HCT116 (cell line): ENCODE results near the gene COL5A1. TPM values are rescaled to one million over a fixed set of nuclear protein-coding genes. Genes with fewer than 3 reads are reported as not detected.

Experiments
- ATAC-seq: fragments of 200-7000 bp; cut with Tn5 transposase; 2 replicates; pipeline ENCODE4 v1.9.1; 2020; ENCODE audit warnings: mild to moderate bottlenecking, moderate library complexity
- BruUV-seq: library from RNA; stranded (reverse); fragments of 400-500 nt; replicated peaks from 2 replicates; lab custom pipeline; 2021; lab: Mats Ljungman, UMichigan
- CTCF ChIA-PET: fragments of 300-600 bp; sonication (Branson Sonifier 250); formaldehyde crosslinking; loops from one replicate; lab custom pipeline; 2021; ENCODE audit warnings: antibody characterized with exemption; lab: Charles Lee
- POLR2A ChIA-PET: fragments of 300-600, 350-600 bp; sonication (Branson Sonifier 250); formaldehyde crosslinking; loops from one replicate; lab custom pipeline; 2021; ENCODE audit warnings: antibody characterized with exemption; lab: Charles Lee
- RAD21 ChIA-PET, 2 experiments: fragments of 300-600 bp; sonication (Branson Sonifier 250); formaldehyde crosslinking; loops; one replicate each; lab custom pipeline; 2023; ENCODE audit warnings: low total read pairs in 2 of 2; ENCODE audit not compliant: uncharacterized antibody in 2 of 2, unreplicated experiment in 2 of 2, low non-redundant PET in 1 of 2; lab: Charles Lee
- DNase-seq: peaks from one replicate; pipeline ENCODE4 v3.0.0-alpha.2; 2010; ENCODE audit warnings: low read depth, low spot score
- H2AFZ ChIP-seq: fragments of 200-600 bp; shearing (Covaris generic), sonication (generic); 2 replicates; pipeline ENCODE4 v1.6.1; 2017; ENCODE audit warnings: low read depth, mixed run types, mixed read lengths, antibody characterized with exemption, low read length; ENCODE audit not compliant: poor library complexity, severe bottlenecking
- H3K27ac ChIP-seq: 2 replicates; pipeline ENCODE4 v1.5.1; 2012; ENCODE audit warnings: low read depth, low read length
- H3K27me3 ChIP-seq: fragments of 200-600 bp; sonication (generic); 2 replicates; pipeline ENCODE4 v1.6.1; 2016; ENCODE audit warnings: mixed run types, low read length, mixed read lengths; ENCODE audit not compliant: insufficient read depth
- H3K36me3 ChIP-seq, 2 experiments: fragments of 200-500 bp in 1 of 2; fragments of 200-600 bp in 1 of 2; sonication (Bioruptor generic) in 1 of 2; sonication (generic) in 1 of 2; 2 replicates each; pipeline versions ENCODE4 v1.5.1 to v1.6.1; 2014 to 2016; ENCODE audit warnings: low read length in 2 of 2, inconsistent platforms in 1 of 2, mixed read lengths in 1 of 2, mixed run types in 1 of 2; ENCODE audit not compliant: insufficient read depth in 2 of 2, control insufficient read depth in 1 of 2
- H3K4me1 ChIP-seq, 2 experiments: fragments of 200-600 bp in 1 of 2; sonication (generic) in 1 of 2; 2 replicates each; pipeline versions ENCODE4 v1.5.1 to v1.6.1; 2012 to 2017; ENCODE audit warnings: low read length in 2 of 2, inconsistent platforms in 1 of 2, mild to moderate bottlenecking in 1 of 2, mixed read lengths in 1 of 2, mixed run types in 1 of 2, moderate library complexity in 1 of 2; ENCODE audit not compliant: insufficient read depth in 2 of 2, control insufficient read depth in 1 of 2
- H3K4me2 ChIP-seq: fragments of 200-600 bp; sonication (generic); 2 replicates; pipeline ENCODE4 v1.6.1; 2017; ENCODE audit warnings: mixed run types, low read length, mixed read lengths
- H3K4me3 ChIP-seq, 2 experiments: fragments of 200-600 bp in 1 of 2; sonication (generic) in 1 of 2; replicated peaks in 1 of 2; 2 replicates each; pipeline ENCODE4 v1.5.1; 2011 to 2016; ENCODE audit warnings: low read length in 2 of 2, control low read depth in 1 of 2, low read depth in 1 of 2, mild to moderate bottlenecking in 1 of 2, mixed read lengths in 1 of 2, mixed run types in 1 of 2
- H3K79me2 ChIP-seq: fragments of 200-600 bp; sonication (generic); 2 replicates; pipeline ENCODE4 v1.6.1; 2017; ENCODE audit warnings: mild to moderate bottlenecking, mixed run types, low read length, moderate library complexity, mixed read lengths; ENCODE audit not compliant: insufficient read depth
- H3K9ac ChIP-seq: fragments of 200-600 bp; sonication (generic); 2 replicates; pipeline ENCODE4 v1.6.1; 2016; ENCODE audit warnings: low read length, mixed read lengths
- H3K9me2 ChIP-seq: fragments of 200-600 bp; sonication (generic), shearing (Covaris generic); 2 replicates; pipeline ENCODE4 v1.6.1; 2017; ENCODE audit warnings: mixed run types, mild to moderate bottlenecking, moderate library complexity; ENCODE audit not compliant: insufficient read depth
- H3K9me3 ChIP-seq, 2 experiments: fragments of 200-500 bp in 1 of 2; fragments of 200-600 bp in 1 of 2; sonication (Bioruptor generic) in 1 of 2; sonication (generic) in 1 of 2; 2 replicates each; pipeline ENCODE4 v1.6.1; 2014 to 2017; ENCODE audit warnings: low read length in 2 of 2, mixed read lengths in 2 of 2, inconsistent platforms in 1 of 2, low read depth in 1 of 2, mild to moderate bottlenecking in 1 of 2, mixed run types in 1 of 2, moderate library complexity in 1 of 2; ENCODE audit not compliant: control insufficient read depth in 1 of 2, insufficient read depth in 1 of 2
- H4K20me1 ChIP-seq: fragments of 200-600 bp; sonication (generic), shearing (Covaris generic); 2 replicates; pipeline ENCODE4 v1.6.1; 2017; ENCODE audit warnings: mixed run types, mild to moderate bottlenecking, moderate library complexity; ENCODE audit not compliant: insufficient read depth
- ATF3 ChIP-seq: IDR thresholded peaks from 2 replicates; pipeline ENCODE4 v1.6.1; 2012
- CBX3 ChIP-seq: IDR thresholded peaks from 2 replicates; pipeline ENCODE4 v1.6.1; 2012; ENCODE audit warnings: low read depth
- CEBPB ChIP-seq: IDR thresholded peaks from 2 replicates; pipeline ENCODE4 v1.6.1; 2012; ENCODE audit warnings: low read depth
- EGR1 ChIP-seq: IDR thresholded peaks from 2 replicates; pipeline ENCODE4 v1.6.1; 2012; ENCODE audit warnings: low read depth
- EZH2phosphoT487 ChIP-seq: fragments of 200-600 bp; IDR thresholded peaks from 2 replicates; pipeline ENCODE4 v1.6.1; 2018; ENCODE audit warnings: antibody characterized with exemption, borderline replicate concordance
- FOSL1 ChIP-seq: IDR thresholded peaks from 2 replicates; pipeline ENCODE4 v1.6.1; 2012; ENCODE audit warnings: low read depth
- JUND ChIP-seq: IDR thresholded peaks from 2 replicates; pipeline ENCODE4 v1.6.1; 2012
- POLR2A ChIP-seq: IDR thresholded peaks from 2 replicates; pipeline ENCODE4 v1.7.0; 2011; ENCODE audit warnings: borderline replicate concordance; ENCODE audit not compliant: insufficient read depth, insufficient read length; ENCODE audit errors: extremely low read depth
- POLR2AphosphoS5 ChIP-seq: IDR thresholded peaks from 2 replicates; pipeline ENCODE4 v1.6.1; 2011; ENCODE audit warnings: mild to moderate bottlenecking, low read depth, low read length, moderate library complexity
- SRF ChIP-seq: IDR thresholded peaks from 2 replicates; pipeline ENCODE4 v1.6.1; 2012; ENCODE audit warnings: low read depth
- TCF7L2 ChIP-seq: IDR thresholded peaks from 2 replicates; pipeline ENCODE4 v1.7.0; 2011; ENCODE audit warnings: borderline replicate concordance, inconsistent platforms; ENCODE audit not compliant: insufficient read depth, insufficient read length; ENCODE audit errors: extremely low read depth
- YY1 ChIP-seq: IDR thresholded peaks from 2 replicates; pipeline ENCODE4 v1.6.1; 2011; ENCODE audit warnings: low read length, low read depth, moderate library complexity, mild to moderate bottlenecking; ENCODE audit not compliant: insufficient replicate concordance; ENCODE audit errors: extremely low read depth
- ZNF274 ChIP-seq: fragments of 200-500 bp; sonication (Bioruptor generic); IDR thresholded peaks from 2 replicates; pipeline ENCODE4 v1.6.1; 2014; ENCODE audit warnings: mild to moderate bottlenecking, low read depth, low read length, inconsistent platforms
- intact Hi-C: fragments of 100-400 bp; cut with micrococcal nuclease; formaldehyde crosslinking; loops from 2 replicates; pipeline ENCODE4 v1.10.0; 2022
- total RNA-seq: library from RNA; stranded (reverse); gene quantifications from one replicate; pipeline ENCODE4 v1.2.1, GENCODE V29; 2021; ENCODE audit not compliant: unreplicated experiment
- TF ChIP-seq, protein P1 (sequence below), 3 experiments: fragments of 200-600 bp in 1 of 3; sonication (generic) in 1 of 3; IDR thresholded peaks in 2 of 3; conservative IDR thresholded peaks in 1 of 3; 2 replicates each; pipeline ENCODE4 v1.5.1; 2012 to 2017; ENCODE audit warnings: low read depth in 2 of 3, low read length in 2 of 3, antibody characterized with exemption in 1 of 3, borderline replicate concordance in 1 of 3, control low read depth in 1 of 3, mild to moderate bottlenecking in 1 of 3, mixed read lengths in 1 of 3, mixed run types in 1 of 3, moderate library complexity in 1 of 3; ENCODE audit not compliant: insufficient read depth in 1 of 3

The COL5A1 gene
- total RNA-seq, 1 experiment from 2014 or later: 0.30 TPM

DNA sequence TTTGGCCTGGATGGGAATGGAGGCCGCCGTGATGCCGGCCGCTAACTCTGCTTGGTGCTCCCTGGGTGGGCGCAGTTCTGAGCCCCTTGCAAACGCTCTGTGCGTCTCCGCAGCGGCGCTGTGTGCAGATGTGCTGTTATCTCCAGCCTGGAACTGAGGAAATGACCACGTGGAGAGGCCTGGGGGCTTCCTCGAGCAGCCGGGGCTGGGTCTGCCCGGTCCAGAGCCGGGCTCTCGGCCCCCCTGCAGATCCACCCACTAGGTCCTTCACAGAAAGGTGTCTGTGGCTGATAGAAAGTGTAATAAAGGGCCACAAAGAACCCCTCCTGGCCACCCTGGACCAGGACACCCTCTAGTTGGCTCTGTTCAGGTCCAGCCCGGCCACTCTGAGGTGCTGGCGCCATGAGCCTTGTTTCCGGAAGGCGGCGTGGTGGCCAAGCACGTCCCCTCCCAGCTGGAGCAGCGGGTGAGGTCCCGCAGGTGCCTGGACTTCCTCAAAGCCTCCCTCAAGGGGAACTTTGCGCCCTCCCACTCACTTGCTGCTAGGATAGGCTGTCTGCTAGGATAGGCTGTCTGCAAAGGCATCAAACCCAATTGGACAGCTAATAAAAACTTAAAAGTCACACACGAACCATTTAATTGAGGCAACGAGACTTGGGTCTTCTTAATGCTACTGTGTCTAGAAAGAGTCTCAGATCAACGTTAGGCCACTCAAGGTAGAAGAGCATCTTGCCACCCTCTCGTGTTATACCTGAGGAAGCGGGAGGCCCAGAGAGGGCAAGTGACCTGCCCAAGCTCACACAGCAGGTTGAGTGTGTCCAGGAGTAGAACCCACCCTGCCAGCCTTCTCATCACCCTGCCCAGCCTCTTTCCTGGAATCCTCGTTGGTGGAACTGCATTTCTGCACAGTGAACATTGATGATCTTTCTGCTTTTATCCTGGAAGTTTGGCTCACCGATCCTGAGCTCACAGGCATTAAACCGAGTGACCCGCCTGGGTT, 129.7 kb downstream of the COL5A1 start:
- H3K79me2 ChIP-seq: no peaks in the 10 kb centered on the region
- no peaks in the 10 kb centered on the region for H3K9me3 ChIP-seq
- no peak overlapping the region for H3K4me2 ChIP-seq
- H3K4me1 ChIP-seq: no peaks in the 10 kb centered on the region
- POLR2A ChIA-PET: no interaction called here
- no peak overlapping the region for H3K4me3 ChIP-seq
- H3K27ac ChIP-seq: no peak overlapping the region
- CTCF ChIA-PET: no interaction called here
- RAD21 ChIA-PET: no interaction called here
- H3K36me3 ChIP-seq: no peaks in the 10 kb centered on the region
- no peak for DNase-seq
- intact Hi-C loops: no loop called here
- H4K20me1 ChIP-seq: no peaks in the 10 kb centered on the region
- no peak for ATAC-seq
- no peaks in the 10 kb centered on the region for H3K27me3 ChIP-seq
- H2AFZ ChIP-seq: no peak overlapping the region
- BruUV-seq: no TSS peak
- H3K9me2 ChIP-seq: no peaks in the 10 kb centered on the region
- no peak for TF ChIP-seq YY1
- no peak for TF ChIP-seq SRF
- TF ChIP-seq JUND: no peak
- TF ChIP-seq CBX3: no peak
- TF ChIP-seq EZH2phosphoT487: no peak
- no peak overlapping the region for H3K9ac ChIP-seq

GRCh38 chr9:134772331-134772730, 130.7 kb downstream of the COL5A1 start:
- no TSS peak for BruUV-seq
- H3K9me2 ChIP-seq: no peaks in the 10 kb centered on the region
- CTCF ChIA-PET: no interaction called here
- no peaks in the 10 kb centered on the region for H3K9me3 ChIP-seq
- no peak for TF ChIP-seq POLR2AphosphoS5
- no peak for TF ChIP-seq TCF7L2
- TF ChIP-seq, protein P1, sequence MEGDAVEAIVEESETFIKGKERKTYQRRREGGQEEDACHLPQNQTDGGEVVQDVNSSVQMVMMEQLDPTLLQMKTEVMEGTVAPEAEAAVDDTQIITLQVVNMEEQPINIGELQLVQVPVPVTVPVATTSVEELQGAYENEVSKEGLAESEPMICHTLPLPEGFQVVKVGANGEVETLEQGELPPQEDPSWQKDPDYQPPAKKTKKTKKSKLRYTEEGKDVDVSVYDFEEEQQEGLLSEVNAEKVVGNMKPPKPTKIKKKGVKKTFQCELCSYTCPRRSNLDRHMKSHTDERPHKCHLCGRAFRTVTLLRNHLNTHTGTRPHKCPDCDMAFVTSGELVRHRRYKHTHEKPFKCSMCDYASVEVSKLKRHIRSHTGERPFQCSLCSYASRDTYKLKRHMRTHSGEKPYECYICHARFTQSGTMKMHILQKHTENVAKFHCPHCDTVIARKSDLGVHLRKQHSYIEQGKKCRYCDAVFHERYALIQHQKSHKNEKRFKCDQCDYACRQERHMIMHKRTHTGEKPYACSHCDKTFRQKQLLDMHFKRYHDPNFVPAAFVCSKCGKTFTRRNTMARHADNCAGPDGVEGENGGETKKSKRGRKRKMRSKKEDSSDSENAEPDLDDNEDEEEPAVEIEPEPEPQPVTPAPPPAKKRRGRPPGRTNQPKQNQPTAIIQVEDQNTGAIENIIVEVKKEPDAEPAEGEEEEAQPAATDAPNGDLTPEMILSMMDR (IDR thresholded peaks at IDR 0.05 in 2 of 3, conservative IDR thresholded peaks at IDR 0.05 in 1 of 3; ENCODE audit: borderline replicate concordance in 1 of 3, insufficient read depth in 1 of 3, low read depth in 2 of 3, low read length in 2 of 3): no peak
- TF ChIP-seq POLR2A: no peak
- no peak for TF ChIP-seq FOSL1
- TF ChIP-seq CBX3: no peak
- TF ChIP-seq JUND: no peak
- TF ChIP-seq EGR1: no peak
- no peak for TF ChIP-seq ZNF274
- TF ChIP-seq CEBPB: no peak
- no peak for TF ChIP-seq ATF3
- RAD21 ChIA-PET: no interaction called here
- H3K79me2 ChIP-seq: no peaks in the 10 kb centered on the region
- H3K9ac ChIP-seq: no peak overlapping the region
- H2AFZ ChIP-seq: no peak overlapping the region
- no peaks in the 10 kb centered on the region for H3K27me3 ChIP-seq
- no peaks in the 10 kb centered on the region for H3K36me3 ChIP-seq
- no peaks in the 10 kb centered on the region for H3K4me1 ChIP-seq
- DNase-seq (no peak), ATAC-seq (no peak)
- no peak overlapping the region for H3K27ac ChIP-seq
- POLR2A ChIA-PET: no interaction called here
- intact Hi-C loops: no loop called here
- H3K4me2 ChIP-seq: no peak overlapping the region
- H3K4me3 ChIP-seq: no peak overlapping the region
- no peaks in the 10 kb centered on the region for H4K20me1 ChIP-seq
